ENCODE results near the gene RNPEPL1.
"Not testable (repeated sequence)": the region's sequence is repeated elsewhere in the genome, so short reads cannot be mapped to it uniquely, and the experiment has no call there.

RNPEPL1 gene

DNA sequence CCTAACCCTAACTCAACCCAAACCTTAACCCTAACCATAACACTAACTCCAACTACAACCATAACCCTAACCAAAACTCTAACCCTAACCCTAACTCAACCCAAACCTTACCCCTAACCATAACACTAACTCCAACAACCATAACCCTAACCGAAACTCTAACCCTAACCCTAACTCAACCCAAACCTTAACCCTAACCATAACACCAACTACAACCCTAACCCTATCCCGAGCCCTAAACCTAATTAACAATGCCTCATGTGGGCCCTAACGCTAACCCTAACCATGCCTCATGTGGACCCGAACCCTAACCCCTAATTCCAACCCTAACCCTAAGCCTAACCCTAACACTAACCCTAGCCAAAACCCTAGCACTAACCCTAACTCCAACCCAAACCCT, 45.5 kb downstream of the RNPEPL1 start:
- H3K4me3 Mint-ChIP-seq, result no peak overlapping the region
- peaks cover 8% of the 10 kb centered on the region for H3K36me3 Mint-ChIP-seq
- DNase-seq, result no peak
- no peaks in the 10 kb centered on the region for H3K27me3 Mint-ChIP-seq
- CTCF ChIA-PET, result no interaction called here
- H3K9me3 Mint-ChIP-seq, result peaks cover 8% of the 10 kb centered on the region
- peaks cover 2% of the 10 kb centered on the region for H3K4me1 Mint-ChIP-seq
- no peak overlapping the region for H3K27ac Mint-ChIP-seq

- H3K9me3 Mint-ChIP-seq, result peaks cover 8% of the 10 kb centered on the region
- H3K27me3 Mint-ChIP-seq, result no peaks in the 10 kb centered on the region
- peaks cover 4% of the 10 kb centered on the region for H3K4me1 Mint-ChIP-seq
- CTCF ChIA-PET, result no interaction called here
- H3K36me3 Mint-ChIP-seq, result peaks cover 11% of the 10 kb centered on the region
- H3K4me3 Mint-ChIP-seq, result no peak overlapping the region
- DNase-seq, result no peak
- no peak overlapping the region for H3K27ac Mint-ChIP-seq
These were observed 46.1 kb downstream of the RNPEPL1 start for GRCh38 chr2:240614391-240614790.

GRCh38 chr2:240615396-240615795, 47.1 kb downstream of the RNPEPL1 start:
- CTCF ChIA-PET, result no interaction called here
- Mint-ChIP-seq H3K27me3 (peaks cover 4% of the 10 kb centered on the region), H3K4me1 (peaks cover 8% of the 10 kb centered on the region), H3K27ac (no peak overlapping the region), H3K36me3 (peaks cover 11% of the 10 kb centered on the region), H3K9me3 (peaks cover 8% of the 10 kb centered on the region), H3K4me3 (no peak overlapping the region)
- DNase-seq, result peak; percentile 4

GRCh38 chr2:240615820-240616547, 47.7 kb downstream of the RNPEPL1 start:
- H3K36me3 Mint-ChIP-seq, result peaks cover 11% of the 10 kb centered on the region
- H3K27ac Mint-ChIP-seq, result no peak overlapping the region
- no peak overlapping the region for H3K4me3 Mint-ChIP-seq
- H3K9me3 Mint-ChIP-seq, result peaks cover 8% of the 10 kb centered on the region
- CTCF ChIA-PET, result interaction anchor here (1.0 to 1.2 kb wide), 3 partner anchors 8 to 20 kb away, joined by 4 read pairs; partner anchors contain the start of gene GPR35
- peak; percentile 5 for DNase-seq
- peaks cover 4% of the 10 kb centered on the region for H3K27me3 Mint-ChIP-seq
- peaks cover 13% of the 10 kb centered on the region for H3K4me1 Mint-ChIP-seq

DNA sequence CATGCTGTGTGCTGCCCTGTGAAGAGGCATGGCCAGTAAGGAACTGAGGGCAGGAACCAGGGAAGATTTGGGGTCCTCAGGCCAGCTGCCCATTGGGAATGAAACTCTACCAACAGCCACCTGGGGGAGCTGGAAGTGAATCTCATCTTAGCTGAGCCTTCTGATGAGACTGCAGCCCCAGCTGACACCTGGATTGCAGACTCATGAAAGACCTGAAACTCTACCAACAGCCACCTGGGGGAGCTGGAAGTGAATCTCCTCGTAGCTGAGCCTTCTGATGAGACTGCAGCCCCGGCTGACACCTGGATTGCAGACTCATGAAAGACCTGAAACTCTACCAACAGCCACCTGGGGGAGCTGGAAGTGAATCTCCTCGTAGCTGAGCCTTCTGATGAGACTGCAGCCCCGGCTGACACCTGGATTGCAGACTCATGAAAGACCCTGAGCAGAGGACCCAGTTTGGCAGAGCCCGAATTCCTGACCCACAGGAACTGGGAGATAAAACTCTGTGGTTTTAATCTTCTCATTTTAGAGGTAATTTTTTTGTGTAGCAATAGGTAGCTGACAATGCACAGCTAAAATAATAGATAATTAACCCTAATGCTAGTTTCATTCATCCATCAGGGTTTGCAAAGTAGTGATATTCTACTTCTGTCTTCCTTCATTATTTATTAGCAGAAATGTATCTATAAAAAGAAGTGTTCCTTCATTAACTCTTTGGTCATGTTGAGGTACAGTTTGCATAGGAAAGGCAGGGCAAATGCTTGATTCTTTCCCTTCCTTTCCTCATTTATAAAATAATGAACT, 48.8 kb downstream of the RNPEPL1 start:
- H3K36me3 Mint-ChIP-seq, H3K9me3 Mint-ChIP-seq, H3K27me3 Mint-ChIP-seq, H3K4me3 Mint-ChIP-seq, H3K27ac Mint-ChIP-seq: not testable (repeated sequence)
- peak; percentile 23 for DNase-seq
- H3K4me1 Mint-ChIP-seq, result peaks cover 24% of the 10 kb centered on the region
- CTCF ChIA-PET, result interaction anchor here (0.7 to 1.2 kb wide), 5 partner anchors 8 to 1357 kb away, joined by 3 to 4 read pairs (median 4); partner anchors contain the start of gene GPR35

GRCh38 chr2:240618776-240619175, 50.5 kb downstream of the RNPEPL1 start:
- H3K4me3 Mint-ChIP-seq, result no peak overlapping the region
- peaks cover 38% of the 10 kb centered on the region for H3K4me1 Mint-ChIP-seq
- H3K36me3 Mint-ChIP-seq, result peaks cover 10% of the 10 kb centered on the region

DNA sequence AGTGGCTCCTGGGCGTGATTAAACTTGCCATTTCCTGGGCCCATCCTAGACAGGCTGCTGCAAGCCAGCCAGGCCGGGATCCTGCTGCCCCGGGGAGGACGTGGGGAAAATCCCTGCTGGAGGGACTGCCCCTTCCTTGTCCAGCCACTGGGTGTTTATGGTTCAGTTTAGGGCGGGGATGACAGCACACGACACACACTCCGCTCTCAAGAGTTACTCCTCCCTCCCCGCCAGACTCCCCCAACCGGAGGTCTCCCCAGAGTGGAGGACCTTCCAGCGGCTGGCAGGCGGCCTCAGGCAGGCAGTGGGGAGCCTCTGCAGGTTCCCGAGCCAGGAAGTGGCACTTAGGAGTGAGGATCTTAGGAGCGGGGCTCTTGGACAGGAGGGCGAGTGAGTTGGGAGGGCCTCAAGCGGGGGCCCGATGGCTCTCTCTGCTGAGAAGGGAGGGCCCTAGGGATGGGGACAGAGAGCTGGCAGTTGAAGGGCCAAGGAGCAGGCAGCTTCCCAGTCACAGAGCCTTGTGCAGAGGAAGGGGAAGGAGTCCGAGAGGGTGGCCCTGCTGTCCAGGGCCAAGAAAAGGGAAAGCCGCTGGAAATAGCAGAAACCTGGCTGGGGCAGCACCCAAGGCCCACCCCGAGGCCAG, 51.3 kb downstream of the RNPEPL1 start:
- CTCF ChIA-PET, result interaction anchor here (0.6 kb wide), 1 partner anchor 30 kb away, joined by 3 read pairs; no protein-coding TSS in a partner anchor
- Mint-ChIP-seq H3K27me3 (peaks cover 4% of the 10 kb centered on the region), H3K36me3 (peaks cover 10% of the 10 kb centered on the region), H3K4me3 (no peak overlapping the region), H3K4me1 (peaks cover 46% of the 10 kb centered on the region), H3K9me3 (peaks cover 8% of the 10 kb centered on the region), H3K27ac (peak overlapping the region; percentile 81)
- DNase-seq, result peak; percentile 15

More at GRCh38 chr2:240618776-240619175, 50.5 kb downstream of the RNPEPL1 start:
- Mint-ChIP-seq H3K27ac (no peak overlapping the region), H3K27me3 (peaks cover 4% of the 10 kb centered on the region), H3K9me3 (peaks cover 8% of the 10 kb centered on the region)
- CTCF ChIA-PET, result interaction anchor here (0.6 kb wide), 1 partner anchor 29 kb away, joined by 3 read pairs; no protein-coding TSS in a partner anchor
- DNase-seq, result peak; percentile 5

GRCh38 chr2:240620149-240620731, 52.0 kb downstream of the RNPEPL1 start:
- Mint-ChIP-seq H3K9me3 (peaks cover 8% of the 10 kb centered on the region), H3K27ac (peak overlapping the region; percentile 93), H3K4me3 (no peak overlapping the region), H3K36me3 (peaks cover 10% of the 10 kb centered on the region), H3K27me3 (peaks cover 9% of the 10 kb centered on the region), H3K4me1 (peaks cover 52% of the 10 kb centered on the region)
- CTCF ChIA-PET, result interaction anchor here (3.0 kb wide), 1 partner anchor 8 kb away, joined by 12 read pairs; no protein-coding TSS in a partner anchor
- DNase-seq, result peak; percentile 14

DNA sequence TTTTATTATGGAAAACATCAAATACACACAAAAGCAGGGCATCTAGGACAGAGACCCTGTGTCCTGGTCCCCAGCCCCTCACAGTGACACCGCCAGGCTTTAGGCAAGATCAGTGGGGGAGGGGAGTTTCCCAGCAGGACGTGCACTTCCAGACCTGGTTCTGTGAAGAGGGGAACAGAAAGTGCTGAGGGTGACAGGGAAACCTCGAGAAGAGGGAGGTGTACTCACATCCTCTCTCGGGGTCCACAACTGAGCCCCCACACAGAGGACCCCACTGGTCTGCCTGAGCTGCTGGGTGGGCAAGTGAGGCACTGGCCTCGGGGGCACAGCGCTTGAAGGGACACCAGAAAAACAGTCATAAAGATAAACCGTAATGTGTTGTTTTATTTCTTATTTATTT, 52.6 kb downstream of the RNPEPL1 start:
- CTCF ChIA-PET, result interaction anchor here (1.3 to 3.0 kb wide), 3 partner anchors 8 to 56 kb away, joined by 3 to 12 read pairs (median 10); no protein-coding TSS in a partner anchor
- peaks cover 58% of the 10 kb centered on the region for H3K4me1 Mint-ChIP-seq
- H3K27ac Mint-ChIP-seq, result peak overlapping the region; percentile 93
- H3K9me3 Mint-ChIP-seq, result peaks cover 7% of the 10 kb centered on the region
- H3K27me3 Mint-ChIP-seq, result peaks cover 11% of the 10 kb centered on the region
- no peak overlapping the region for H3K4me3 Mint-ChIP-seq
- H3K36me3 Mint-ChIP-seq, result peaks cover 10% of the 10 kb centered on the region
- peak; percentile 21 for DNase-seq

DNA sequence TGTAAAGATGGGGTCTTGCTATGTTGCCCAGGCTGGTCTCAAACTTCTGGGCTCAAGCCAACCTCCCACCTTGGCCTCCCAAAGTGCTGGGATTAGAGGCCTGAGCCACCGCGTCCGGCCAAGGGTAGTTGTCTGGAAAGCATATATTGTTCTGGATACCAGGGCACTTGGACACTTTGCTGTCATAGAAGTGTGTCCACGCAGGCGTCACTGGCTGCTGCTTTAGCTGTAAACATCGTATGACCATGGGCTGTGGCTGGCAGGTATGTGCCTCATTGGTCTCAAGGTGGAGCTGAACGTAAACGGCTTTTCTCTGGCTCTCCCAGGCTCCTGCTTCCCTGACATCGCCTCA, 53.8 kb downstream of the RNPEPL1 start:
- Mint-ChIP-seq H3K27me3 (peaks cover 11% of the 10 kb centered on the region), H3K4me3 (peak overlapping the region; percentile 7), H3K36me3 (peaks cover 10% of the 10 kb centered on the region), H3K4me1 (peaks cover 65% of the 10 kb centered on the region), H3K27ac (peak overlapping the region; percentile 93), H3K9me3 (peaks cover 5% of the 10 kb centered on the region)
- CTCF ChIA-PET, result interaction anchor here (0.5 to 3.0 kb wide), 9 partner anchors 9 to 181 kb away, joined by 3 to 12 read pairs (median 3); no protein-coding TSS in a partner anchor
- no peak for DNase-seq

- peaks cover 9% of the 10 kb centered on the region for H3K36me3 Mint-ChIP-seq
- peaks cover 11% of the 10 kb centered on the region for H3K27me3 Mint-ChIP-seq
- peak; percentile 58 for DNase-seq
- peak overlapping the region; percentile 35 for H3K4me3 Mint-ChIP-seq
- peaks cover 69% of the 10 kb centered on the region for H3K4me1 Mint-ChIP-seq
- peaks cover 3% of the 10 kb centered on the region for H3K9me3 Mint-ChIP-seq
- CTCF ChIA-PET, result interaction anchor here (0.5 to 3.0 kb wide), 4 partner anchors 10 to 180 kb away, joined by 3 to 12 read pairs (median 4); no protein-coding TSS in a partner anchor
- H3K27ac Mint-ChIP-seq, result peak overlapping the region; percentile 93
These were observed 54.4 kb downstream of the RNPEPL1 start for GRCh38 chr2:240622531-240623235.

DNA sequence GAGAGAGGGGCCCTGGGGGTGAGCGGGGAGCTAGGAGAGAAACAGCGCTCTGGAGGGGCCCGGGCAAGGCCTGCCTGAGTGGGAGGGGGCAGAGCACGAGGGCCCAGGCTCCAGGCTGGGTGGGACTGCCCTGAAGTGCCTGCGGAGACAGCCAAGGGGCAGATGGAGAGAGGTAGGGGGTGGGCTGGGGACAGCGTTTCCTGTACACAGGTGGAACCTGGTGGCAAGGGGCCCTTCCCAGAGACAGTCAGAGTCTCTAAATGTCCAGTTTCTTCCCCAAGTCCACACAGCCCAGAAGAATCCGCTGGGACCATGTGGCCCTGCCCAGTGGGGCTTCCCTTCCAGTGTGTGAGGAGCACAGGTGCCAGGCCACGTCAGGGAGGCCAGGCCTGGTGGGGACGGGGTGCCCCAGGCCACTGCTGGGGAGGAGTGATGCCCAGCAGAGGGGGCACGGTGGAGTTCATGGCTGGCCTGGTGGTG, 55.3 kb downstream of the RNPEPL1 start:
- DNase-seq, result peak; percentile 20
- Mint-ChIP-seq H3K9me3 (no peaks in the 10 kb centered on the region), H3K27ac (peak overlapping the region; percentile 82), H3K27me3 (peaks cover 11% of the 10 kb centered on the region), H3K4me1 (peaks cover 69% of the 10 kb centered on the region), H3K4me3 (no peak overlapping the region), H3K36me3 (peaks cover 4% of the 10 kb centered on the region)
- CTCF ChIA-PET, result interaction anchor here (1.3 to 3.0 kb wide), 3 partner anchors 11 to 57 kb away, joined by 3 to 12 read pairs (median 4); no protein-coding TSS in a partner anchor
